Measurements from ENCODE around the gene UQCRC2.

- TF ChIP-seq EZH2 (IDR thresholded peaks at IDR 0.05), result no peak
- no peak for TF ChIP-seq POLR2AphosphoS5 (IDR thresholded peaks at IDR 0.05; ENCODE audit: borderline replicate concordance, low read depth, low read length)
- TF ChIP-seq FOXP2 (optimal IDR thresholded peaks at IDR 0.05; ENCODE audit: control extremely low read depth, extremely low read length, insufficient read depth), result no peak
Observed at GRCh38 chr16:21953541-21953902, 361 bp downstream of the UQCRC2 start.
